ENCODE results near the gene ITSN1. TPM values are rescaled to one million over a fixed set of nuclear protein-coding genes. Genes with fewer than 3 reads are reported as not detected.

Gene ITSN1
- total RNA-seq, 1 donor from 2014 or later = 77.5 TPM

DNA sequence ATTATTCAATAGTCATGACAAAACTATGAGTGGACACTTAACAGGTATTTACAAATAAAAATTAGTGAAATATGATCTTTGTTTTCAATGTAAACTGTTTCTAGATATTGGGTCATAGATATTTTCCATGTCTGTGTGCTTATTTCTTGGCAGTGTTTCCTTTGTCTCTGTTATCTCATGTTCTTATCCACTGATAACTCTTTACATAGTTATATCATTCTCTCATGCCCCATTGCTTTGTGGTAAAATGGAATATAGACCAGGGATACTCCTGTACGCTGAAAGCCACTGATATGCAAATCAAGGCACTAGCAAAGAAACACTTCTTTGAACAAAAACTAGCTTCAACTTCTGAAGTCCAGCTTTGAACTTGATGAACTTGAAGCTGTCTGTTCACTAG is 113.1 kb downstream of the ITSN1 start:
- Mint-ChIP-seq H3K36me3 (peaks cover 11% of the 10 kb centered on the region), H3K4me3 (no peak overlapping the region), H3K27me3 (ENCODE audit: low read depth) (no peaks in the 10 kb centered on the region), H3K27ac (no peak overlapping the region), H3K4me1 (peaks cover 4% of the 10 kb centered on the region), H3K9me3 (no peaks in the 10 kb centered on the region)
- no peak for TF ChIP-seq CTCF (IDR thresholded peaks at IDR 0.05; ENCODE audit: unreplicated experiment)
- DNase-seq (ENCODE audit: low spot score in 2 of 2, unreplicated experiment in 2 of 2) = no peak

- H3K36me3 Mint-ChIP-seq = peaks cover 3% of the 10 kb centered on the region
- no peaks in the 10 kb centered on the region for H3K27me3 Mint-ChIP-seq (ENCODE audit: low read depth)
Observed at GRCh38 chr21:33760641-33761440, 118.5 kb downstream of the ITSN1 start.

DNA sequence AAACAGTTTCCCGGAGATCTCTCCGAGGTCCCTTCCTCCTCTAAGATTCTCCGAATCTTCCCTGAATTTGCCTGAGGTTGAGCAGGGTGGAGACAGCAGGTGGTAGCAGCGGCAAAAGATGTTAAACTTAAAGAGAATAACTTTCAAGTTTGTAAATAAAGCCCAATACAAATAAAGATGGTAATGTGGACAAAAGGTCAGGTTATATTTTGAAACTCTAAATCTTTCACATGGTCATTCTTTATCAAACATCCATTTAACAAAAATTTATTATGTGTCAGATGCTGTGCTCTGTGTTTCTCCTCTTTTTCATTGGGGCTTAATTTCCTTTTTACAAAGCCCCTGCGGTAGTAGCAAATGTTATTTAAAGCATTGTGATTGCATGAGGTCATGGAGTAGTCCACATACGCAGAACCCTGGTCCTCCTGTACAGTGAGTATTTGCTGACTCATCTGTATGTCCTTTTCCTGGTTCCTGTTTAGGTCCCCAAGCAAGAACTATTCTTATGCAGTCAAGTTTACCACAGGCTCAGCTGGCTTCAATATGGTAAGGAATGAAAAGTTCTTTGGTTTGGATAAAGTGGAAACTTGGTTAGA is 119.2 kb downstream of the ITSN1 start:
- peak overlapping the region; percentile 0 for H3K4me3 Mint-ChIP-seq
- peak overlapping the region; percentile 96 for H3K27ac Mint-ChIP-seq
- H3K36me3 Mint-ChIP-seq = peaks cover 10% of the 10 kb centered on the region

More at GRCh38 chr21:33760641-33761440, 118.5 kb downstream of the ITSN1 start:
- Mint-ChIP-seq H3K4me3 (peak overlapping the region; percentile 0), H3K4me1 (peaks cover 38% of the 10 kb centered on the region), H3K9me3 (no peaks in the 10 kb centered on the region), H3K27ac (peak overlapping the region; percentile 96)
- DNase-seq (ENCODE audit: low spot score in 2 of 2, unreplicated experiment in 2 of 2) = no peak
- no peak for TF ChIP-seq CTCF (IDR thresholded peaks at IDR 0.05; ENCODE audit: unreplicated experiment)

GRCh38 chr21:33762803-33763581 is 120.7 kb downstream of the ITSN1 start:
- no peak for TF ChIP-seq CTCF (IDR thresholded peaks at IDR 0.05; ENCODE audit: unreplicated experiment)
- Mint-ChIP-seq H3K27ac (peak overlapping the region; percentile 96), H3K9me3 (no peaks in the 10 kb centered on the region), H3K27me3 (ENCODE audit: low read depth) (no peaks in the 10 kb centered on the region), H3K4me3 (no peak overlapping the region), H3K36me3 (peaks cover 15% of the 10 kb centered on the region), H3K4me1 (peaks cover 49% of the 10 kb centered on the region)
- no peak for DNase-seq (ENCODE audit: low spot score in 2 of 2, unreplicated experiment in 2 of 2)

More for the DNA sequence above, 119.2 kb downstream of the ITSN1 start:
- no peak for DNase-seq (ENCODE audit: low spot score in 2 of 2, unreplicated experiment in 2 of 2)
- no peaks in the 10 kb centered on the region for H3K9me3 Mint-ChIP-seq
- no peaks in the 10 kb centered on the region for H3K27me3 Mint-ChIP-seq (ENCODE audit: low read depth)
- no peak for TF ChIP-seq CTCF (IDR thresholded peaks at IDR 0.05; ENCODE audit: unreplicated experiment)
- peaks cover 39% of the 10 kb centered on the region for H3K4me1 Mint-ChIP-seq

DNA sequence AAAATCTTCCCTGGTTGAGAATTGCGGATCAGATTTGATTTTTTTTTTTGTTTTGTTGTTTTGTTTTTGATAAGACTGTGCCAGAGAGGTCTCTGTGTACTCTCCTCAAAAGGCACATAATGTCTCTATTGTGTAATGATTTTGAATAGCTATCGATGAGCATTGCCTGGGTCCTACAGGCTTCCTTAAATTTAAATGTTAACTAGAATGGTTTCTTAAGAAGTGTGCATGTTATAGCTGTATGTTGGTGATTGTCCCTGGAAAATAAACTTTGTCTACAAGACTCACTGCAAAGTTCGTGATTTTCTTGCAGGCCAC is 121.2 kb downstream of the ITSN1 start:
- Mint-ChIP-seq H3K27ac (peak overlapping the region; percentile 96), H3K4me1 (peaks cover 49% of the 10 kb centered on the region), H3K36me3 (peaks cover 15% of the 10 kb centered on the region), H3K9me3 (no peaks in the 10 kb centered on the region), H3K4me3 (no peak overlapping the region), H3K27me3 (ENCODE audit: low read depth) (no peaks in the 10 kb centered on the region)
- DNase-seq (ENCODE audit: low spot score in 2 of 2, unreplicated experiment in 2 of 2) = no peak
- no peak for TF ChIP-seq CTCF (IDR thresholded peaks at IDR 0.05; ENCODE audit: unreplicated experiment)
